Measurements from ENCODE around the gene KANK4. TPM values are rescaled to one million over a fixed set of nuclear protein-coding genes. Genes with fewer than 3 reads are reported as not detected.

KANK4 gene
- total and polyA plus RNA-seq, 2 of the 8 experiments (the other 6 are each of a cell fraction or from before 2014, with no cell fraction given) = 0.22 to 0.26 TPM

GRCh38 chr1:62273953-62274352 is 45.3 kb downstream of the KANK4 start:
- Histone ChIP-seq H3K9me3 (ENCODE audit: insufficient read depth in 2 of 2, low read depth in 1 of 2, low read length in 1 of 2) (no peaks in the 10 kb centered on the region; a peak in 1 of 4 replicates), H2BK12ac (ENCODE audit: low read depth, low read length) (no peak overlapping the region), H4K8ac (ENCODE audit: extremely low read depth, insufficient read depth, low read length) (no peak overlapping the region), H3K23me2 (ENCODE audit: low read depth, low read length) (no peaks in the 10 kb centered on the region), H3K23ac (ENCODE audit: insufficient read length) (no peak overlapping the region), H3K79me2 (ENCODE audit: control insufficient read depth in 1 of 2, insufficient read depth in 2 of 2, low read length in 2 of 2) (no peaks in the 10 kb centered on the region), H2BK120ac (replicated peaks; ENCODE audit: low read depth, low read length) (no peak overlapping the region), H2AK5ac (ENCODE audit: low read depth, low read length) (no peak overlapping the region), H3K4ac (replicated peaks; ENCODE audit: insufficient read length, low read depth, low read length) (no peak overlapping the region), H3K4me1 (replicated peaks in 1 of 4; ENCODE audit: control insufficient read depth in 3 of 4, insufficient read depth in 4 of 4, low read length in 3 of 4) (peaks cover 0 to 5% (median 2%) of the 10 kb centered on the region in 4 experiments; a peak in 4 of 7 replicates), H4K91ac (replicated peaks; ENCODE audit: insufficient read length, low read length) (no peak overlapping the region), H3K4me3 (ENCODE audit: extremely low read depth in 1 of 4, insufficient read depth in 2 of 4, low read depth in 3 of 4, low read length in 4 of 4) (no peak overlapping the region), H3K36me3 (ENCODE audit: control insufficient read depth in 2 of 4, insufficient read depth in 4 of 4, low read length in 3 of 4) (no peaks in the 10 kb centered on the region), H3K4me2 (ENCODE audit: insufficient read depth in 1 of 2, low read depth in 2 of 2, low read length in 2 of 2) (no peak overlapping the region), H3K14ac (ENCODE audit: insufficient read length) (no peak overlapping the region), H3K79me1 (ENCODE audit: low read depth, low read length) (no peaks in the 10 kb centered on the region), H2AFZ (ENCODE audit: low read length) (no peak overlapping the region), H4K20me1 (replicated peaks in 1 of 2; ENCODE audit: control insufficient read depth in 1 of 2, insufficient read depth in 2 of 2, low read length in 2 of 2) (no peaks in the 10 kb centered on the region), H3K56ac (replicated peaks; ENCODE audit: insufficient read length, low read depth, low read length) (no peak overlapping the region), H2BK15ac (ENCODE audit: low read length) (no peak overlapping the region), H3K27ac (ENCODE audit: low read depth, low read length) (no peak overlapping the region), H4K5ac (ENCODE audit: insufficient read length, low read depth, low read length) (no peak overlapping the region), H2BK20ac (ENCODE audit: low read length) (no peak overlapping the region), H3K9ac (replicated peaks in 1 of 4; ENCODE audit: extremely low read depth in 1 of 4, low read depth in 3 of 4, low read length in 3 of 4) (no peak overlapping the region), H3K18ac (ENCODE audit: extremely low read depth, low read length) (no peak overlapping the region), H2BK5ac (ENCODE audit: low read depth, low read length) (no peak overlapping the region), H3K27me3 (replicated peaks in 1 of 4; ENCODE audit: control insufficient read depth in 3 of 4, extremely low read depth in 1 of 4, insufficient read depth in 3 of 4, low read length in 3 of 4) (no peaks in the 10 kb centered on the region)
- TF ChIP-seq SRF (IDR thresholded peaks at IDR 0.05; ENCODE audit: low read depth, low read length) = no peak
- no peak for TF ChIP-seq ATF2 (IDR thresholded peaks at IDR 0.05; ENCODE audit: low read length)
- no peak for TF ChIP-seq KDM4A (IDR thresholded peaks at IDR 0.05; ENCODE audit: low read depth, low read length, severe bottlenecking)
- FAIRE-seq (no peak), DNase-seq (ENCODE audit: low read depth in 1 of 2, low spot score in 2 of 2) (no peak)
- ChIA-PET POLR2A (ENCODE audit: partially characterized antibody) (interaction anchor here (0.7 to 1.7 kb wide), 6 partner anchors 10 to 80 kb away, joined by 3 to 6 read pairs (median 4); no protein-coding TSS in a partner anchor), CTCF (ENCODE audit: partially characterized antibody) (interaction anchor here (0.6 to 1.5 kb wide), 10 partner anchors 10 to 134 kb away, joined by 3 to 6 read pairs (median 3); no protein-coding TSS in a partner anchor)
- 96% methylated on average over 7 of the region's 7 CpGs; no CpG with 5 or more reads in 1 of the 2 experiments for WGBS, 2 experiments (ENCODE audit: extremely low coverage in 1 of 2, insufficient coverage in 1 of 2, insufficient read length in 1 of 2, insufficient replicate concordance in 2 of 2, low coverage in 1 of 2, low lambda C conversion rate in 2 of 2, missing lambda C conversion rate in 1 of 2)

Data from H1 (cell line).